ENCODE measurements around the gene ATF2.

ATF2 gene

DNA sequence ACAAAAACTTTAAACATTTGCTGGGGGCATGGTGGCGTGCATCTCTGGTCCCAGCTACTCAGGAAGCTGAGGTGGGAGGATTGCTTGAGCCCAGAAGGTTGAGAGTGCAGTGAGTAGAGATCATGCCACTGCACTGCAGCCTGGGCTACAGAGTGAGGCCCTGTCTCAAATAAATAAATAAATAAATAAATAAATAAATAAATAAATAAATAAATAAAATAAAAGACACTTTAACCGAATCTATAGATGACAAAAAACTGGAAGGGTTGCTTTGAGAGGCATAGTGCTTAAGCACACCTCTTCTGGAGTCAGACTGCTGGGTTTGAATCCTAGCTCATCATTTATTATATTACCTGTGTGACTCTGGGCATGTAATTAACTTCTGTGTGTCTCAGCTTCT lies 141.6 kb downstream of the ATF2 start:
- H3K27ac ChIP-seq = no peak overlapping the region
- no peak overlapping the region for H3K4me3 ChIP-seq
- H3K36me3 ChIP-seq (ENCODE audit: insufficient read depth, low read length) = no peaks in the 10 kb centered on the region
- no peak for DNase-seq (ENCODE audit: low read depth, low spot score)
- H3K9ac ChIP-seq (ENCODE audit: insufficient read length) = no peak overlapping the region
- no peaks in the 10 kb centered on the region for H3K9me3 ChIP-seq (ENCODE audit: low read depth, low read length)
- TF ChIP-seq EZH2 (IDR thresholded peaks at IDR 0.05) (no peak), FOXP2 (optimal IDR thresholded peaks at IDR 0.05; ENCODE audit: control extremely low read depth, extremely low read length, insufficient read depth) (no peak), POLR2AphosphoS5 (IDR thresholded peaks at IDR 0.05; ENCODE audit: borderline replicate concordance, low read depth, low read length) (no peak)

DNA sequence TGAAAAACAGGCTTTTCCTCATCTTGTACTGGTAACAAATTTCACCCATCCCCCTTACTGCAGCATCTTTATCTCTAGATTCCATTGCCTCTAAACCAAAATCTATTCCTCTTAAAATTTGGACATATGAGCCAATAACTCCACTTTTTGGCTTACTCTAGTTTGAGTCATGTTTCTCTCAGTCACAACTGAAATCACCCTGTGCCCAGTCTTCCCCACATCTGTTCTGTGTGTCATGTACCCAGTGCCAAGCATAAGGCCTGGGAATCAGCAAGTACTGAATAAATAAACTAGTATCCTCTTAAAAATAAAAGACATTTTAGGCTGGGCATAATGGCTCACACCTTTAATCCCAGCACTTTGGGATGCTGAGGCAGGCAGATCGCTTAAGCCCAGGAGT lies 142.1 kb downstream of the ATF2 start:
- Histone ChIP-seq H3K27ac (no peak overlapping the region), H3K9me3 (ENCODE audit: low read depth, low read length) (no peaks in the 10 kb centered on the region), H3K36me3 (ENCODE audit: insufficient read depth, low read length) (no peaks in the 10 kb centered on the region), H3K4me3 (no peak overlapping the region), H3K9ac (ENCODE audit: insufficient read length) (no peak overlapping the region)
- TF ChIP-seq FOXP2 (optimal IDR thresholded peaks at IDR 0.05; ENCODE audit: control extremely low read depth, extremely low read length, insufficient read depth) = no peak
- no peak for TF ChIP-seq EZH2 (IDR thresholded peaks at IDR 0.05)
- TF ChIP-seq POLR2AphosphoS5 (IDR thresholded peaks at IDR 0.05; ENCODE audit: borderline replicate concordance, low read depth, low read length) = no peak
- DNase-seq (ENCODE audit: low read depth, low spot score) = no peak

DNA sequence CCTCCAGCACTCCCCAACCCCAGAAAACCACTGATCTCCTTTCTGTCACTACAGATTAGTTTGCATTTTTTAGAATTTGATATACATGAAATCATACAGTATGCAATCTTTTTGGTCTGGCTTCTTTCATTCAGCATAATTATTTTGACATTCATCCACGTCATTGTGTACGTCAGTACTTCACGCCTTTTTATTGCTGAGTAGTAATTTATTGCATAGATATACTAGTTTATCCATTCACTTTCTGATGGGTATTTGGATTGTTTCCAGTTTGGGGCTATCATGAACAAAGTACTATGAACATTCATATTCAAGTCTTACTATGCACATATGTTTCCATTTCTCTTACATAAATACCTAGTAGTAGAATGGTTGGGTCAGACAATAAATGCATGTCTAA lies 142.8 kb downstream of the ATF2 start:
- H3K9me3 ChIP-seq (ENCODE audit: low read depth, low read length) = no peaks in the 10 kb centered on the region
- no peak overlapping the region for H3K4me3 ChIP-seq
- H3K9ac ChIP-seq (ENCODE audit: insufficient read length) = no peak overlapping the region
- H3K27ac ChIP-seq = no peak overlapping the region
- no peak for TF ChIP-seq EZH2 (IDR thresholded peaks at IDR 0.05)
- no peak for DNase-seq (ENCODE audit: low read depth, low spot score)
- H3K36me3 ChIP-seq (ENCODE audit: insufficient read depth, low read length) = no peaks in the 10 kb centered on the region

DNA sequence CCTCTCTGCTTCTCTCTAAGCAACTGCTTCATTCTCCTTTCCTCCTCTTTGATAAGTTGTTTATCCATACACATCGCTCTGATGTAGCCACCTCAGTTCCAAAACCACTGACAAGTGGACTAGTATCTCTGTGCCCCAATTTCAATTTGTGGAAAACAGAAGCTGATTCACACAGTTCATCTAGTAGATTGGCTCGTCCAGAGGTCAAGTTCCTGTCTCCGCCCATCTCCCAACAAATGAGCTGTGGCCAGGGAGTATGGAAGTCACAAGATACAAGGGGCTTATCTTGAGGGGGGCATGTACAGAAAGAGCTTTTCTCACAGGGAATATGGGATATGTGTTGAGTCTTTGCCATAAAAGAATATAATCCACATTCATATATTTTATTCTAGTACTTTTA lies 145.1 kb downstream of the ATF2 start:
- no peaks in the 10 kb centered on the region for H3K36me3 ChIP-seq (ENCODE audit: insufficient read depth, low read length)
- H3K9ac ChIP-seq (ENCODE audit: insufficient read length) = no peak overlapping the region
- H3K9me3 ChIP-seq (ENCODE audit: low read depth, low read length) = no peaks in the 10 kb centered on the region
- DNase-seq (ENCODE audit: low read depth, low spot score) = no peak
- TF ChIP-seq EZH2 (IDR thresholded peaks at IDR 0.05) (no peak), FOXP2 (optimal IDR thresholded peaks at IDR 0.05; ENCODE audit: control extremely low read depth, extremely low read length, insufficient read depth) (no peak), POLR2AphosphoS5 (IDR thresholded peaks at IDR 0.05; ENCODE audit: borderline replicate concordance, low read depth, low read length) (no peak)
- H3K27ac ChIP-seq = no peak overlapping the region
- no peak overlapping the region for H3K4me3 ChIP-seq
